H9 (cell line): ENCODE data around the gene CALM1. TPM values are rescaled to one million over a fixed set of nuclear protein-coding genes. Genes with fewer than 3 reads are reported as not detected.

Source experiments
- DNase-seq: peaks from one replicate; pipeline ENCODE4 v3.0.0-alpha.2; 2017
- H2AFZ ChIP-seq: one replicate; pipeline ENCODE4 v1.6.1; 2013; ENCODE audit warnings: mild to moderate bottlenecking, low read length, control low read depth, moderate library complexity
- H2AK5ac ChIP-seq: 2 replicates; pipeline ENCODE4 v1.6.1; 2013; ENCODE audit warnings: low read length, control low read depth, mixed read lengths; ENCODE audit not compliant: insufficient read length
- H2BK120ac ChIP-seq: one replicate; pipeline ENCODE4 v1.6.1; 2013; ENCODE audit warnings: low read depth, mild to moderate bottlenecking, low read length, control low read depth, inconsistent platforms; ENCODE audit not compliant: poor library complexity, severe bottlenecking
- H2BK12ac ChIP-seq: 2 replicates; pipeline ENCODE4 v1.6.1; 2013; ENCODE audit warnings: low read length, control low read depth, mixed read lengths, low read depth; ENCODE audit not compliant: insufficient read length
- H2BK15ac ChIP-seq: 2 replicates; pipeline ENCODE4 v1.6.1; 2013; ENCODE audit warnings: low read depth, low read length, control low read depth
- H2BK20ac ChIP-seq: one replicate; pipeline ENCODE4 v1.6.1; 2013; ENCODE audit warnings: low read depth, mild to moderate bottlenecking, low read length, control low read depth, inconsistent platforms; ENCODE audit not compliant: poor library complexity, severe bottlenecking
- H2BK5ac ChIP-seq: 2 replicates; pipeline ENCODE4 v1.6.1; 2013; ENCODE audit warnings: low read length, control low read depth, mixed read lengths; ENCODE audit not compliant: insufficient read length
- H3K14ac ChIP-seq: 2 replicates; pipeline ENCODE4 v1.6.1; 2013; ENCODE audit warnings: low read length, control low read depth; ENCODE audit not compliant: insufficient read depth
- H3K18ac ChIP-seq: 2 replicates; pipeline ENCODE4 v1.6.1; 2013; ENCODE audit warnings: low read depth, mild to moderate bottlenecking, mixed read lengths, low read length, control low read depth; ENCODE audit not compliant: insufficient read length
- H3K23ac ChIP-seq: 2 replicates; pipeline ENCODE4 v1.6.1; 2013; ENCODE audit warnings: low read length, control low read depth, mixed read lengths, low read depth; ENCODE audit not compliant: insufficient read length
- H3K23me2 ChIP-seq: 2 replicates; pipeline ENCODE4 v1.6.1; 2013; ENCODE audit warnings: low read depth, mild to moderate bottlenecking, mixed read lengths, low read length, control low read depth; ENCODE audit not compliant: insufficient read length, poor library complexity, severe bottlenecking
- H3K27ac ChIP-seq: 2 replicates; pipeline ENCODE4 v1.5.1; 2013; ENCODE audit warnings: low read length, control low read depth, mixed read lengths, low read depth; ENCODE audit not compliant: insufficient read length
- H3K27me3 ChIP-seq: 2 replicates; pipeline ENCODE4 v1.6.1; 2013; ENCODE audit warnings: low read length, control low read depth, inconsistent platforms; ENCODE audit not compliant: insufficient read depth
- H3K4ac ChIP-seq: 2 replicates; pipeline ENCODE4 v1.6.1; 2013; ENCODE audit warnings: low read depth, mild to moderate bottlenecking, control low read depth, inconsistent platforms, low read length, moderate library complexity
- H3K4me1 ChIP-seq: 2 replicates; pipeline ENCODE4 v1.6.1; 2013; ENCODE audit warnings: low read length, control low read depth, inconsistent platforms; ENCODE audit not compliant: insufficient read depth
- H3K4me2 ChIP-seq: 2 replicates; pipeline ENCODE4 v1.6.1; 2013; ENCODE audit warnings: low read length, control low read depth, mixed read lengths; ENCODE audit not compliant: insufficient read length, insufficient read depth
- H3K56ac ChIP-seq: 2 replicates; pipeline ENCODE4 v1.6.1; 2013; ENCODE audit warnings: low read depth, mild to moderate bottlenecking, mixed read lengths, low read length, control low read depth; ENCODE audit not compliant: insufficient read length
- H3K79me1 ChIP-seq: 2 replicates; pipeline ENCODE4 v1.6.1; 2013; ENCODE audit warnings: low read depth, mild to moderate bottlenecking, moderate library complexity, low read length, control low read depth, inconsistent platforms; ENCODE audit not compliant: insufficient read depth, poor library complexity, severe bottlenecking
- H3K79me2 ChIP-seq: 2 replicates; pipeline ENCODE4 v1.6.1; 2013; ENCODE audit warnings: low read length, control low read depth, inconsistent platforms; ENCODE audit not compliant: insufficient read depth
- H3K9ac ChIP-seq: 2 replicates; pipeline ENCODE4 v1.6.1; 2013; ENCODE audit warnings: low read length, control low read depth, mixed read lengths; ENCODE audit not compliant: insufficient read length; ENCODE audit errors: extremely low read depth
- H3K9me3 ChIP-seq: one replicate; pipeline ENCODE4 v1.6.1; 2013; ENCODE audit warnings: low read depth, low read length, inconsistent platforms; ENCODE audit not compliant: control insufficient read depth
- H3T11ph ChIP-seq: one replicate; pipeline ENCODE4 v1.6.1; 2013; ENCODE audit warnings: mild to moderate bottlenecking, low read length, control low read depth, inconsistent platforms
- H4K20me1 ChIP-seq: one replicate; pipeline ENCODE4 v1.6.1; 2013; ENCODE audit not compliant: control insufficient read depth, insufficient read length, insufficient read depth
- H4K5ac ChIP-seq: 2 replicates; pipeline ENCODE4 v1.6.1; 2013; ENCODE audit warnings: low read depth, mild to moderate bottlenecking, mixed read lengths, low read length, control low read depth; ENCODE audit not compliant: insufficient read length
- H4K8ac ChIP-seq: replicated peaks from 2 replicates; pipeline ENCODE4 v1.6.1; 2013; ENCODE audit warnings: low read length, control low read depth, mixed read lengths, low read depth; ENCODE audit not compliant: insufficient read length
- H4K91ac ChIP-seq: 2 replicates; pipeline ENCODE4 v1.6.1; 2013; ENCODE audit warnings: low read depth, mild to moderate bottlenecking, moderate library complexity, mixed read lengths, low read length, control low read depth; ENCODE audit not compliant: insufficient read length
- H3K27ac Mint-ChIP-seq, 3 experiments: 2 replicates in 2 of 3; 3 replicates in 1 of 3; pipeline ENCODE4 v1.8.0; 2020 to 2021; ENCODE audit warnings: mixed read lengths in 3 of 3, mild to moderate bottlenecking in 1 of 3, moderate library complexity in 1 of 3
- H3K27me3 Mint-ChIP-seq: 2 replicates; pipeline ENCODE4 v1.8.0; 2021; ENCODE audit warnings: low read depth, mild to moderate bottlenecking, moderate library complexity, mixed read lengths
- H3K36me3 Mint-ChIP-seq, 3 experiments: 2 replicates in 2 of 3; 3 replicates in 1 of 3; pipeline ENCODE4 v1.8.0; 2020 to 2021; ENCODE audit warnings: low read depth in 3 of 3, mixed read lengths in 3 of 3; ENCODE audit not compliant: insufficient read depth in 1 of 3
- H3K4me1 Mint-ChIP-seq, 2 experiments: 2 replicates each; pipeline ENCODE4 v1.8.0; 2020; ENCODE audit warnings: mixed read lengths in 2 of 2
- H3K4me3 Mint-ChIP-seq, 2 experiments: 2 replicates in 1 of 2; 3 replicates in 1 of 2; pipeline ENCODE4 v1.8.0; 2020 to 2021; ENCODE audit warnings: mild to moderate bottlenecking in 2 of 2, mixed read lengths in 2 of 2, moderate library complexity in 1 of 2
- H3K9me3 Mint-ChIP-seq, 2 experiments: 2 replicates in 1 of 2; 3 replicates in 1 of 2; pipeline ENCODE4 v1.8.0; 2020; ENCODE audit warnings: mild to moderate bottlenecking in 2 of 2, mixed read lengths in 2 of 2, moderate library complexity in 1 of 2
- CTCF ChIP-seq: fragments of 200-600 bp; sonication (generic); conservative IDR thresholded peaks from 3 replicates; pipeline ENCODE4 v1.8.0; 2021; ENCODE audit warnings: antibody characterized with exemption, mild to moderate bottlenecking
- WGBS: extraction: QIAGEN DNeasy Blood & Tissue Kit; methylation state at CpG from one replicate; pipeline ENCODE4 v1.1.7; 2013; ENCODE audit warnings: missing lambda C conversion rate, low lambda C conversion rate, mixed read lengths; ENCODE audit not compliant: insufficient read length; ENCODE audit errors: extremely low coverage; 5-methylcytosine and 5-hydroxymethylcytosine counted together
- total RNA-seq: library from RNA; stranded (reverse); gene quantifications from 2 replicates; pipeline ENCODE4 v1.2.1, GENCODE V29; 2021

The CALM1 gene
- total RNA-seq, 1 experiment from 2014 or later: 354 TPM

GRCh38 chr14:90426663-90427062 lies 29.8 kb downstream of the CALM1 start:
- no peak overlapping the region for H2BK120ac ChIP-seq
- no peak overlapping the region for H2BK12ac ChIP-seq
- no peak overlapping the region for H3K23ac ChIP-seq
- Mint-ChIP-seq H3K4me1 (peaks cover 19% of the 10 kb centered on the region in 2 experiments), H3K4me3 (no peak overlapping the region), H3K27ac (peak overlapping the region in 1 of 3 experiments; percentile 34; a peak in 1 of 7 replicates), H3K9me3 (no peaks in the 10 kb centered on the region; a peak in 1 of 5 replicates), H3K27me3 (no peaks in the 10 kb centered on the region; the same call in 1 of the 2 replicates), H3K36me3 (no peaks in the 10 kb centered on the region)
- H2BK20ac ChIP-seq: no peak overlapping the region
- no peak overlapping the region for H2AFZ ChIP-seq
- H3K9me3 ChIP-seq: no peaks in the 10 kb centered on the region
- DNase-seq: no peak
- TF ChIP-seq CTCF: no peak
- H4K8ac ChIP-seq: no peak overlapping the region
- no peak overlapping the region for H3K27ac ChIP-seq
- H3K79me2 ChIP-seq: no peaks in the 10 kb centered on the region
- no peak overlapping the region for H3T11ph ChIP-seq
- H4K91ac ChIP-seq: no peak overlapping the region
- no peak overlapping the region for H2AK5ac ChIP-seq
- no peak overlapping the region for H3K4me2 ChIP-seq
- H3K27me3 ChIP-seq: no peaks in the 10 kb centered on the region
- H3K18ac ChIP-seq: no peak overlapping the region
- H3K79me1 ChIP-seq: no peaks in the 10 kb centered on the region
- no peaks in the 10 kb centered on the region for H4K20me1 ChIP-seq
- no peak overlapping the region for H4K5ac ChIP-seq
- no peak overlapping the region for H2BK5ac ChIP-seq
- WGBS: no CpG with 5 or more reads among the region's 10 CpGs
- no peak overlapping the region for H3K4ac ChIP-seq
- no peak overlapping the region for H3K9ac ChIP-seq
- H3K23me2 ChIP-seq: no peaks in the 10 kb centered on the region
- no peak overlapping the region for H3K56ac ChIP-seq
- H3K14ac ChIP-seq: no peak overlapping the region
- H3K4me1 ChIP-seq: no peaks in the 10 kb centered on the region
- no peak overlapping the region for H2BK15ac ChIP-seq
